Activated CD4-positive, alpha-beta T cell treated with anti-CD3 and anti-CD28 coated beads, Interleukin-2, amount 10 ng/mL, durations not matched to agents 24 days and 14 days (primary cell): ENCODE results near the gene ZBTB16. TPM values are rescaled to one million over a fixed set of nuclear protein-coding genes. Genes with fewer than 3 reads are reported as not detected.

ENCODE experiments used
- DNase-seq: peaks from one replicate; pipeline ENCODE4 v3.0.0; 2022
- H3K27ac Mint-ChIP-seq: one replicate; pipeline ENCODE4 v1.8.0; 2022; ENCODE audit warnings: mild to moderate bottlenecking, mixed read lengths
- H3K27me3 Mint-ChIP-seq: one replicate; pipeline ENCODE4 v1.8.0; 2022; ENCODE audit warnings: mixed read lengths
- H3K36me3 Mint-ChIP-seq: one replicate; pipeline ENCODE4 v1.8.0; 2022; ENCODE audit warnings: low read depth, mild to moderate bottlenecking, mixed read lengths
- H3K4me1 Mint-ChIP-seq: one replicate; pipeline ENCODE4 v1.8.0; 2021; ENCODE audit warnings: mixed read lengths
- H3K4me3 Mint-ChIP-seq: one replicate; pipeline ENCODE4 v1.8.0; 2022; ENCODE audit warnings: mild to moderate bottlenecking, moderate library complexity, mixed read lengths
- H3K9me3 Mint-ChIP-seq: one replicate; pipeline ENCODE4 v1.8.0; 2021; ENCODE audit warnings: mixed read lengths
- intact Hi-C: fragments of 100-400 bp; cut with micrococcal nuclease; formaldehyde crosslinking; loops from one replicate; pipeline ENCODE4 v1.15.1; 2023
- total RNA-seq: library from RNA; stranded (reverse); gene quantifications from 2 replicates; pipeline ENCODE4 v1.2.3, GENCODE V29; 2022

ZBTB16 gene
- total RNA-seq, 1 donor from 2014 or later, result 3.8 TPM

- H3K9me3 Mint-ChIP-seq, result no peaks in the 10 kb centered on the region
Measured at GRCh38 chr11:114180301-114181055, 121.0 kb downstream of the ZBTB16 start.

DNA sequence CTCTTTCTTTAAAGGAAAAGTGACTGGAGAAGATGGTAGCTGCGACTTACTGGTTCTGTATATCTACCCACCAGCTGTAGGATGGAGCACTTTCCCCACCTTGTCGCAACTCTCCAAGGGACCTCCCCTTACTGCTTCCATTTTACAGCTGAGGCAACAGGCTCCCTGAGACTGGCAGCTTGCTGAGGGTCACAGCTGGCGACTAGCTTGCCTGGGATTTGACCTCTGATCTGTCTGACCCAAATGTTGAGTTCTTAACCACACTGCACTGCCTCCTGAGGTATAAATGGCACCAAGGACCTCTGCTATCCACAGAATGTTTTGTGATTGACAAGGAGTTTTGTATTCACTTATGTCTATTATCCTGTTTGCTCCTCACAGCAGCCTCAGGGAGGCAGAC lies 121.7 kb downstream of the ZBTB16 start:
- no peak overlapping the region for H3K4me3 Mint-ChIP-seq
- no peaks in the 10 kb centered on the region for H3K9me3 Mint-ChIP-seq
- no peak overlapping the region for H3K27ac Mint-ChIP-seq
- H3K36me3 Mint-ChIP-seq, result no peaks in the 10 kb centered on the region
- no peak for DNase-seq
- H3K4me1 Mint-ChIP-seq, result peaks cover 61% of the 10 kb centered on the region
- H3K27me3 Mint-ChIP-seq, result no peaks in the 10 kb centered on the region
- intact Hi-C loops, result no loop called here

More at GRCh38 chr11:114180301-114181055, 121.0 kb downstream of the ZBTB16 start:
- no peak for DNase-seq
- Mint-ChIP-seq H3K4me1 (peaks cover 57% of the 10 kb centered on the region), H3K27me3 (no peaks in the 10 kb centered on the region), H3K36me3 (no peaks in the 10 kb centered on the region), H3K27ac (no peak overlapping the region), H3K4me3 (no peak overlapping the region)
- intact Hi-C loops, result no loop called here

- intact Hi-C loops, result loop anchor here (2.0 kb wide), 1 partner anchor 21 kb away; no protein-coding TSS in a partner anchor
- H3K36me3 Mint-ChIP-seq, result no peaks in the 10 kb centered on the region
- no peaks in the 10 kb centered on the region for H3K27me3 Mint-ChIP-seq
- no peaks in the 10 kb centered on the region for H3K9me3 Mint-ChIP-seq
- peaks cover 66% of the 10 kb centered on the region for H3K4me1 Mint-ChIP-seq
- H3K27ac Mint-ChIP-seq, result no peak overlapping the region
- no peak for DNase-seq
- no peak overlapping the region for H3K4me3 Mint-ChIP-seq
Measured at GRCh38 chr11:114181752-114182151, 122.2 kb downstream of the ZBTB16 start.

DNA sequence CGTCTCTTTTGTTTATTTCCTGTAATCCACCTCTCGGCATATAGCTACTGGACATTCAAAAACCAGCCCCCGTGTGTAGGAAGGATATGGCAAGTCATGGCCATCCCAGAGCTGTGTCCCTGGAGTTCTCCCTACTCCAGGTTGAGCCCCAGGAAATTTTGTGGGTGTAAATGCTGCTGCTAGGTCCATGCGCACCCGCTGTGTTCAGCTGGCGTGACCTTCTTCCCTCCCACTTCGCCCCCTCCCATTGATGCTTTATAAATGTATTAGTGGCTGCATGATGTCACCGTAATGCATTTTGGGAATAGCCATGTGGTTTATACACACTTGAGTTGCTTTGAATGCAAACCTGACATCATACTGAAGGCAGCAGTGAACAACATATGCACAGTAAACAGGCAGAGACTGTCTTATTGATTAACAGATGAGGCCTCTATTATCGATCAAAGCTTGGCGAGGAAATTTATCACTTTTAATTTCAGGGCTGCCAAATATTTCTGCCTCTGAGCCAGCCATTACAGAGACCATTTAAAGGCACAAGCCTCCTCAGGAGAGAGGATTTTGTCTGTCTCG lies 123.0 kb downstream of the ZBTB16 start:
- peaks cover 72% of the 10 kb centered on the region for H3K4me1 Mint-ChIP-seq
- no peaks in the 10 kb centered on the region for H3K9me3 Mint-ChIP-seq

GRCh38 chr11:114183044-114183511 lies 123.6 kb downstream of the ZBTB16 start:
- intact Hi-C loops, result loop anchor here (1.0 to 2.0 kb wide), 2 partner anchors 10 to 22 kb away; no protein-coding TSS in a partner anchor
- H3K36me3 Mint-ChIP-seq, result peaks cover 2% of the 10 kb centered on the region
- peaks cover 74% of the 10 kb centered on the region for H3K4me1 Mint-ChIP-seq
- H3K27ac Mint-ChIP-seq, result peak overlapping the region; percentile 94
- DNase-seq, result peak; percentile 92
- H3K4me3 Mint-ChIP-seq, result peak overlapping the region; percentile 51
- H3K27me3 Mint-ChIP-seq, result no peaks in the 10 kb centered on the region
- no peaks in the 10 kb centered on the region for H3K9me3 Mint-ChIP-seq

More for the DNA sequence above, 123.0 kb downstream of the ZBTB16 start:
- no peak for DNase-seq
- Mint-ChIP-seq H3K36me3 (no peaks in the 10 kb centered on the region), H3K27me3 (no peaks in the 10 kb centered on the region), H3K4me3 (peak overlapping the region; percentile 51), H3K27ac (peak overlapping the region; percentile 94)
- intact Hi-C loops, result loop anchor here (1.0 to 2.0 kb wide), 2 partner anchors 9 to 22 kb away; no protein-coding TSS in a partner anchor

DNA sequence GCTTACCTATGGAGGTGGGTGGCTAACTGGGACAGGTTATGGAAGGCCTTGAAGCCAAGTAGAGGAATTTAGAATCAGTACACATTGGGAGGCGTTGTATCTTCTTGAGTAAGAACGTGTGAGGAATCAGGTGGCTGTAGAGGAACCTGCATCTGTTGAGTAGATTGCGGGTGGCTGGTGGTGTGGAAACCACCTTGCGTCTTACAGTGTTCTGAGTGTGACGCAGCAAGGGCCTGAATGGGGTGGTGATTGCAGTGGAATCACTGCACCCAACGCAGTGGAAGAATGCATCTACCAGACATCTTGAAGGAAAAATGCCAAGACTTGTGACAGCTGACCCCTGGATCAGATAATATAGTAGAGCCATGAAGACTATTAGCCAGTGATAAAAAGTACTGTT lies 125.9 kb downstream of the ZBTB16 start:
- H3K27me3 Mint-ChIP-seq, result no peaks in the 10 kb centered on the region
- no peak for DNase-seq
- H3K27ac Mint-ChIP-seq, result no peak overlapping the region
- H3K4me1 Mint-ChIP-seq, result peaks cover 58% of the 10 kb centered on the region
- intact Hi-C loops, result no loop called here
- peaks cover 10% of the 10 kb centered on the region for H3K36me3 Mint-ChIP-seq
- no peak overlapping the region for H3K4me3 Mint-ChIP-seq
- H3K9me3 Mint-ChIP-seq, result no peaks in the 10 kb centered on the region

GRCh38 chr11:114187173-114187572 lies 127.7 kb downstream of the ZBTB16 start:
- H3K27ac Mint-ChIP-seq, result no peak overlapping the region

GRCh38 chr11:114188851-114189570 lies 129.5 kb downstream of the ZBTB16 start:
- H3K9me3 Mint-ChIP-seq, result peaks cover 14% of the 10 kb centered on the region
- no peak for DNase-seq
- H3K27ac Mint-ChIP-seq, result no peak overlapping the region
- H3K4me1 Mint-ChIP-seq, result peaks cover 32% of the 10 kb centered on the region
- no peak overlapping the region for H3K4me3 Mint-ChIP-seq
- H3K27me3 Mint-ChIP-seq, result no peaks in the 10 kb centered on the region
- H3K36me3 Mint-ChIP-seq, result peaks cover 15% of the 10 kb centered on the region
- intact Hi-C loops, result no loop called here

More at GRCh38 chr11:114187173-114187572, 127.7 kb downstream of the ZBTB16 start:
- no peak for DNase-seq
- Mint-ChIP-seq H3K27me3 (no peaks in the 10 kb centered on the region), H3K9me3 (peaks cover 13% of the 10 kb centered on the region), H3K4me3 (no peak overlapping the region), H3K36me3 (peaks cover 15% of the 10 kb centered on the region), H3K4me1 (peaks cover 46% of the 10 kb centered on the region)
- intact Hi-C loops, result no loop called here

DNA sequence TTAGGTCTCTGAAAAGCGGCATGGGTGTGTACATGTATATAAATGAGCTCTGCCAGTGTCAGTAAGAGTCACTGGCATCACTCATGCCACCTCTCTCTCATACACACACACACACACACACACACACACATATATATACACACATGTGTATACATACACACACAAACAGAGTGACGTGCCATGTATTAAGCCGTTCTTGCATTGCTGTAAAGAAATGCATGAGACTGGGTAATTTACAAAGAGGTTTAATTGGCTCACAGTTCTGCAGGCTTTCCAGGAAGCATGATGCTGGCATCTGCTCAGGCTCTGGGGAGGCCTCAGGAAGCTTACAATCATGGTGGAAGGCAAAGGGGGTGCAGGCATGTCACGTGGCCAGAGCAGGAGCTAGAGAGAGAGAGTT lies 131.1 kb downstream of the ZBTB16 start:
- H3K4me3 Mint-ChIP-seq, result no peak overlapping the region
- peaks cover 28% of the 10 kb centered on the region for H3K4me1 Mint-ChIP-seq
- H3K36me3 Mint-ChIP-seq, result peaks cover 15% of the 10 kb centered on the region
- peaks cover 14% of the 10 kb centered on the region for H3K9me3 Mint-ChIP-seq
- intact Hi-C loops, result no loop called here
- no peak for DNase-seq
- no peak overlapping the region for H3K27ac Mint-ChIP-seq
- no peaks in the 10 kb centered on the region for H3K27me3 Mint-ChIP-seq

DNA sequence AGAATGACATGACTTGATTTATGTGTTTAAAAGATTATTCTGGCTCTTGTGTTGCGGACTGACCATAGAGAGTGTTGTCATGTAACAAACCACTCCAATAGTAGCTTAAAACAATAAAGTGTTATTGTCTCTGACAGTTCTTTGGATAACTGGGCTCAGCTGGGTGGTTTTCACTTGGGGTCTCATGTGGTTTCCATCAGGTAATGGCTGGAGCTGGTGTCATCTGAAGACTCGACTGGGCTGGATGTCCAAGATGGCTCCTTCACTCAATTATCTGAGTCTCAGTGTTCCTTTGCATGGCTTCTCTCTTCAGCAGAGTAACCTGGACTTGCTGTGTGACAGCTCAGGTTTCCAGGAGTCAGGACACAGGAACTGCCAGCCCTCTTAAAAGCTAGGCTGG lies 132.4 kb downstream of the ZBTB16 start:
- intact Hi-C loops, result no loop called here
- Mint-ChIP-seq H3K4me1 (peaks cover 18% of the 10 kb centered on the region), H3K4me3 (no peak overlapping the region), H3K27me3 (no peaks in the 10 kb centered on the region), H3K36me3 (peaks cover 15% of the 10 kb centered on the region), H3K27ac (no peak overlapping the region), H3K9me3 (peaks cover 14% of the 10 kb centered on the region)
- no peak for DNase-seq

DNA sequence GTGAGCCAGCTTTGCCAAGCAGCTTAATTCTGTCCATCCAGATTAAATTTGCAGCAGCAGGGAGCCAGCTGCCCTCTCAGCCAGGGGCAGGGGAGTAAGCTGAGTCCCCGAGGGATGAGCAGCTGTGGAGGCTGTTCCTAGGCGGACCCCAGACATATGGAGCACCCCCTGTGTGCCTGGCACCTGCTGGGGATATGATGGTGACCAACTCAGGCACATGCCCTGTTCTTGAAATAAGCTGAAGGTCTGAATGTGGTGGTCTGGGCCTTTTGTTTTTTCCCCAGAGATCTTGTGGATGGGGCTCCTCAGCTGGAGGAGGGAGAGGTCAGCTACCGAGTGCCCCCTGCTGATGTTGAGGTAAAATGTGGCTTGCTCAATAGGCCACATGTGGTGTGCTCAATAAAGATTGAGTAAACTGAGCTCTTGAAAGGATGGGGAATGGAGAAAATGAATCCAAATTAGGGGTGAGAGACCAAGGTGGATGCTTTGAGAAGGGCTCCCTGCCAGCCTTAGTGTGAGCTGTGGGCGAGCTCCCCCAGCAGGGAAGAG lies 133.4 kb downstream of the ZBTB16 start:
- H3K27ac Mint-ChIP-seq, result no peak overlapping the region

GRCh38 chr11:114193730-114194679 lies 134.5 kb downstream of the ZBTB16 start:
- no peak overlapping the region for H3K27ac Mint-ChIP-seq

More for the DNA sequence above, 133.4 kb downstream of the ZBTB16 start:
- no peaks in the 10 kb centered on the region for H3K27me3 Mint-ChIP-seq
- H3K9me3 Mint-ChIP-seq, result peaks cover 14% of the 10 kb centered on the region
- intact Hi-C loops, result no loop called here
- peaks cover 13% of the 10 kb centered on the region for H3K4me1 Mint-ChIP-seq
- peaks cover 15% of the 10 kb centered on the region for H3K36me3 Mint-ChIP-seq
- H3K4me3 Mint-ChIP-seq, result no peak overlapping the region
- no peak for DNase-seq

DNA sequence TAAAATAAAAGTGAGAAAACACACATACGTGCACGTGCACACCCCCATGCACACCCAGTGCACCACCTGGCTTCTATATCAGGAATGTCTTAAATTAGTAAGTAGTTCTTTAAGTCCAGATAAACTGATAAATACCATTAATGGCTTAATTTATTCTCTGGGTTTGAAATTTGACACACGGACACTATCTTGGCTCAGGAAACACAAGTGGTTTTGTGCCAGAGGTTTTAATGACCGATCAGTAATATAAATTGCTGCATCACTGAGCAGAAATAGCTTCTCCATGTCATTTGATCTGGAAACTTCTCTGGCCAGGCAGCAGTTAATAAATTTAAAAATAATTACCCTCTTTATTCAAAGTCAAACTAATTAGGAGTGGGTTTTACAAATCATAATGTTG lies 135.2 kb downstream of the ZBTB16 start:
- no peak overlapping the region for H3K4me3 Mint-ChIP-seq
- peaks cover 9% of the 10 kb centered on the region for H3K36me3 Mint-ChIP-seq
- peaks cover 6% of the 10 kb centered on the region for H3K4me1 Mint-ChIP-seq
- no peaks in the 10 kb centered on the region for H3K27me3 Mint-ChIP-seq
- intact Hi-C loops, result no loop called here
- DNase-seq, result no peak
- peaks cover 14% of the 10 kb centered on the region for H3K9me3 Mint-ChIP-seq
- H3K27ac Mint-ChIP-seq, result no peak overlapping the region

More at GRCh38 chr11:114193730-114194679, 134.5 kb downstream of the ZBTB16 start:
- H3K4me1 Mint-ChIP-seq, result peaks cover 6% of the 10 kb centered on the region
- intact Hi-C loops, result no loop called here
- H3K36me3 Mint-ChIP-seq, result peaks cover 9% of the 10 kb centered on the region
- H3K9me3 Mint-ChIP-seq, result peaks cover 14% of the 10 kb centered on the region
- H3K27me3 Mint-ChIP-seq, result no peaks in the 10 kb centered on the region
- H3K4me3 Mint-ChIP-seq, result no peak overlapping the region
- no peak for DNase-seq
